Common myeloid progenitor, CD34-positive (primary cell): ENCODE results near the gene BRIP1.
"Not testable (repeated sequence)": the region's sequence is repeated elsewhere in the genome, so short reads cannot be mapped to it uniquely, and the experiment has no call there.

ENCODE experiments used
- CTCF ChIA-PET: fragments of 350-600 bp; sonication (Branson Sonifier 250); formaldehyde crosslinking; loops from one replicate; lab custom pipeline; 2021; ENCODE audit warnings: antibody characterized with exemption; lab: Charles Lee
- POLR2A ChIA-PET: fragments of 350-600 bp; sonication (Branson Sonifier 250); formaldehyde crosslinking; loops from one replicate; lab custom pipeline; 2021; ENCODE audit warnings: antibody characterized with exemption; lab: Charles Lee
- DNase-seq, 3 donors: peaks; one replicate each; pipeline versions ENCODE4 v3.0.0 to v3.0.0-alpha.2; 2013
- H3K27ac ChIP-seq, 2 experiments: 1 replicate in 1 of 2; 2 replicates in 1 of 2; pipeline ENCODE4 v1.7.0; 2013; ENCODE audit warnings: inconsistent platforms in 2 of 2, low read length in 2 of 2, mild to moderate bottlenecking in 2 of 2, low read depth in 1 of 2, moderate library complexity in 1 of 2; ENCODE audit not compliant: severe bottlenecking in 2 of 2, insufficient read depth in 1 of 2, poor library complexity in 1 of 2
- H3K27me3 ChIP-seq, 5 experiments: replicated peaks in 2 of 5; 1 replicate in 3 of 5; 2 replicates in 2 of 5; pipeline versions ENCODE4 v1.6.1 to v1.7.0; 2013; ENCODE audit warnings: low read length in 4 of 5, mild to moderate bottlenecking in 2 of 5, moderate library complexity in 2 of 5, inconsistent platforms in 1 of 5; ENCODE audit not compliant: insufficient read depth in 5 of 5, control insufficient read depth in 4 of 5
- H3K36me3 ChIP-seq, 4 experiments: 1 replicate in 2 of 4; 2 replicates in 2 of 4; pipeline versions ENCODE4 v1.6.1 to v1.7.0; 2013; ENCODE audit warnings: low read length in 3 of 4, control low read depth in 1 of 4, mild to moderate bottlenecking in 1 of 4; ENCODE audit not compliant: control insufficient read depth in 4 of 4, insufficient read depth in 4 of 4
- H3K4me1 ChIP-seq, 4 experiments: 1 replicate in 3 of 4; 2 replicates in 1 of 4; pipeline versions ENCODE4 v1.6.1 to v1.7.1; 2013; ENCODE audit warnings: low read length in 3 of 4, mild to moderate bottlenecking in 3 of 4, control low read depth in 1 of 4, inconsistent platforms in 1 of 4, moderate library complexity in 1 of 4; ENCODE audit not compliant: control insufficient read depth in 4 of 4, insufficient read depth in 4 of 4; ENCODE audit errors: control extremely low read depth in 1 of 4
- H3K4me3 ChIP-seq, 7 experiments: 1 replicate in 4 of 7; 2 replicates in 3 of 7; pipeline versions ENCODE4 v1.5.1 to v1.7.0; 2013; ENCODE audit warnings: mild to moderate bottlenecking in 7 of 7, low read length in 6 of 7, moderate library complexity in 6 of 7, inconsistent platforms in 2 of 7, low read depth in 2 of 7, control low read depth in 1 of 7; ENCODE audit not compliant: insufficient read depth in 4 of 7, control insufficient read depth in 1 of 7; ENCODE audit errors: extremely low read depth in 1 of 7
- H3K9me3 ChIP-seq, 5 experiments: 1 replicate in 4 of 5; 2 replicates in 1 of 5; pipeline versions ENCODE4 v1.6.1 to v1.7.1; 2013; ENCODE audit warnings: low read length in 4 of 5, mild to moderate bottlenecking in 2 of 5, inconsistent platforms in 1 of 5, low read depth in 1 of 5, moderate library complexity in 1 of 5; ENCODE audit not compliant: control insufficient read depth in 4 of 5, insufficient read depth in 2 of 5; ENCODE audit errors: control extremely low read depth in 1 of 5
- WGBS: methylation state at CpG from one replicate; pipeline ENCODE4 v1.1.5; 2013; ENCODE audit not compliant: insufficient coverage; 5-methylcytosine and 5-hydroxymethylcytosine counted together

The BRIP1 gene

GRCh38 chr17:61868074-61868473, 4.7 kb upstream of the BRIP1 start:
- H3K27me3 ChIP-seq = no peaks in the 10 kb centered on the region
- ChIA-PET POLR2A (no interaction called here), CTCF (no interaction called here)
- H3K4me1 ChIP-seq = peaks cover 0 to 8% (median 6%) of the 10 kb centered on the region in 4 experiments
- H3K27ac ChIP-seq = no peak overlapping the region
- H3K4me3 ChIP-seq = no peak overlapping the region
- DNase-seq = no peak
- WGBS = no CpG with 5 or more reads among the region's 2 CpGs
- H3K36me3 ChIP-seq = peaks cover 9 to 41% (median 26%) of the 10 kb centered on the region in 4 experiments
- H3K9me3 ChIP-seq = no peaks in the 10 kb centered on the region

- POLR2A ChIA-PET = no interaction called here
- Histone ChIP-seq H3K4me3 (no peak overlapping the region), H3K36me3 (peaks cover 7 to 37% (median 23%) of the 10 kb centered on the region in 4 experiments), H3K27ac (no peak overlapping the region), H3K27me3 (no peaks in the 10 kb centered on the region), H3K9me3 (no peaks in the 10 kb centered on the region), H3K4me1 (peaks cover 5 to 15% (median 13%) of the 10 kb centered on the region in 4 experiments)
- CTCF ChIA-PET = no interaction called here
- no peak for DNase-seq
These were observed 3.7 kb upstream of the BRIP1 start for GRCh38 chr17:61867033-61867432.

DNA sequence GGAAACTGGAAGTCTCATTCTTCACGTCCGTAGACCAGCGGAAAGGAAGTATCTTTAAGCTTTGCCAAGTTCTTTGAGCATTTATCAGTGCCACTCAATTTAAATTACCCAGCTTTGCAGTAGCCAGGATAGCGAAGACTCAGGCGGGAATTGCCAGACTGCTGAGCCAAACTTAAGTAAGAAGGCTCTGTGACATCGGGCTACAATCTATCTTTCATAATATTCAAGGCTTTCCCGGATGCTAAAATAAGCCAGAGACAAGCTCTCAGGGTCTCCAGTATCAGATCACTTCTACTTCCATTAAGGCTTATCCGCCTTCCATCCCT, 436 bp upstream of the BRIP1 start:
- Histone ChIP-seq H3K4me3 (peak overlapping the region in 6 of 7 experiments; percentile 80 to 99 (median 98)), H3K27me3 (no peaks in the 10 kb centered on the region), H3K9me3 (no peaks in the 10 kb centered on the region), H3K36me3 (peaks cover 0 to 15% (median 8%) of the 10 kb centered on the region in 4 experiments), H3K4me1 (peaks cover 10 to 32% (median 25%) of the 10 kb centered on the region in 4 experiments), H3K27ac (peak overlapping the region; percentile 62 to 87)
- DNase-seq = no peak
- WGBS = under 1% methylated on average over 7 of the region's 8 CpGs
- ChIA-PET CTCF (no interaction called here), POLR2A (no interaction called here)

DNA sequence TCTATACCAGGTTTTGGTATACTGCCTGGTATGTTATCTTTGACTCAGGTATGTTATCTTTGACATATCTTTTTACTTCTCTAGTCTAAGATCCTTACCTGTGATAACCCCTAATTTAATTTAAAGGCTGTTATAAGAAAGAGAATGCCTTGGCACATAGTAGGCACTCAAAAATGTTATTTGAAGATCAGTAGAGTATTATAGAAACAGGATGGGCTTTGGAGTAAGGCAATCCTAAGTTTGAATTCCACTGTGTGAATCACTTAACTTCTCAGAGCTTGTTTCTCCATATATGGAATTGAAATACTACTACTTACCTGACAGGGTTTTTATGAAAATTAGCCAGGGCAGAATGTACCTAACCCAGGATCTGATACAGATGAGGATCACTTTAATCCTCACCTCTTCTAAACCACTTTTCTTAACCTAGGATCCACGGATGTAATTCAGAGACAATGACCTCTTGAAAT, 1.2 kb downstream of the BRIP1 start:
- peak overlapping the region in 6 of 7 experiments; percentile 80 to 99 (median 98) for H3K4me3 ChIP-seq
- no peaks in the 10 kb centered on the region for H3K9me3 ChIP-seq
- H3K27me3 ChIP-seq = no peaks in the 10 kb centered on the region
- peak overlapping the region in 1 of 2 experiments; percentile 87 for H3K27ac ChIP-seq
- DNase-seq = peak in 1 of 3 donors; percentile 4
- H3K36me3 ChIP-seq = peaks cover 0 to 11% (median 4%) of the 10 kb centered on the region in 4 experiments
- H3K4me1 ChIP-seq = peaks cover 10 to 32% (median 25%) of the 10 kb centered on the region in 4 experiments
- POLR2A ChIA-PET = no interaction called here
- CTCF ChIA-PET = interaction anchor here (1.1 kb wide), 1 partner anchor 20 kb away, joined by 3 read pairs; no protein-coding TSS in a partner anchor
- 50% methylated on average over 1 of the region's 1 CpG for WGBS

- H3K9me3 ChIP-seq, CTCF ChIA-PET, H3K27ac ChIP-seq, DNase-seq, POLR2A ChIA-PET, H3K27me3 ChIP-seq: not testable (repeated sequence)
- 92% methylated on average over 9 of the region's 10 CpGs for WGBS
- peak overlapping the region in 1 of 7 experiments; percentile 7 for H3K4me3 ChIP-seq
- H3K4me1 ChIP-seq = peaks cover 10 to 32% (median 25%) of the 10 kb centered on the region in 4 experiments
- H3K36me3 ChIP-seq = peaks cover 0 to 19% (median 10%) of the 10 kb centered on the region in 4 experiments
These were observed 2.9 kb downstream of the BRIP1 start for GRCh38 chr17:61860397-61860796.

DNA sequence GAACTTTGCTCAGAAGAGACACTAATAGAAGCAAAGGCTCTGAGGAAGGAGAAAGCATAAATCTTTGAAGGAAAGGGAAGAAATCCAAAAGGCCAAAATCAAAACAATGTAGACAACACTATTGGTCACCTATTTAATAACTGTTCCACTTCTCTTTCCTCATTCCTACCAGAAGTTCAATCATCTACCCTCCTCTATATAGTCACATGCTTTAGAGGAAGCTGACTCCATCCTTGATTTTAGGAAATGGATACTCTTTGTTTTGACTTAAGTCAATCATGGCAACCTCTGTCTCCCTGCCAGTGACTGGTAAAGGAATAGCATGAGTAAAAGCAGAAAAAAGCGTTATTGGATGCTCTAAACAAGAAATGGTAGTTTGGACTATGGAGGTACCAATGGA, 7.3 kb downstream of the BRIP1 start:
- DNase-seq = no peak
- ChIA-PET CTCF (no interaction called here), POLR2A (no interaction called here)
- Histone ChIP-seq H3K27me3 (no peaks in the 10 kb centered on the region), H3K36me3 (peaks cover 5 to 38% (median 18%) of the 10 kb centered on the region in 4 experiments), H3K27ac (no peak overlapping the region), H3K4me1 (peaks cover 0 to 12% (median 1%) of the 10 kb centered on the region in 4 experiments), H3K4me3 (no peak overlapping the region), H3K9me3 (no peaks in the 10 kb centered on the region)
- 100% methylated on average over 1 of the region's 1 CpG for WGBS

GRCh38 chr17:61852857-61853256, 10.5 kb downstream of the BRIP1 start:
- ChIA-PET CTCF (no interaction called here), POLR2A (no interaction called here)
- H3K27me3 ChIP-seq = no peaks in the 10 kb centered on the region
- H3K4me3 ChIP-seq = no peak overlapping the region
- H3K36me3 ChIP-seq = peaks cover 9 to 33% (median 16%) of the 10 kb centered on the region in 4 experiments
- no peaks in the 10 kb centered on the region for H3K4me1 ChIP-seq
- DNase-seq = no peak
- no peaks in the 10 kb centered on the region for H3K9me3 ChIP-seq
- H3K27ac ChIP-seq = no peak overlapping the region
- no CpG with 5 or more reads among the region's 2 CpGs for WGBS
